Endodermal cell (in vitro differentiated cells): ENCODE data around the gene C12orf57. TPM values are rescaled to one million over a fixed set of nuclear protein-coding genes. Genes with fewer than 3 reads are reported as not detected.
A peak's percentile ranks its signal among the peaks of the same experiment; 100 is the strongest.

Experiments
- DNase-seq: peaks from one replicate; pipeline ENCODE4 v3.0.0-alpha.2; 2017
- H3K27ac ChIP-seq: 2 replicates; pipeline ENCODE4 v1.5.1; 2013; ENCODE audit warnings: mild to moderate bottlenecking, low read depth, low read length, moderate library complexity
- H3K27me3 ChIP-seq: 2 replicates; pipeline ENCODE4 v1.6.1; 2013; ENCODE audit warnings: mild to moderate bottlenecking, low read length, moderate library complexity; ENCODE audit not compliant: insufficient read depth, control insufficient read depth, poor library complexity, severe bottlenecking
- H3K36me3 ChIP-seq: 2 replicates; pipeline ENCODE4 v1.7.0; 2013; ENCODE audit warnings: mild to moderate bottlenecking, low read length, moderate library complexity; ENCODE audit not compliant: control insufficient read depth, insufficient read depth
- H3K4me1 ChIP-seq: one replicate; pipeline ENCODE4 v1.7.0; 2013; ENCODE audit warnings: low read length; ENCODE audit not compliant: control insufficient read depth, insufficient read depth
- H3K4me3 ChIP-seq: 2 replicates; pipeline ENCODE4 v1.5.1; 2013; ENCODE audit warnings: mild to moderate bottlenecking, low read length, moderate library complexity
- H3K9ac ChIP-seq: 2 replicates; pipeline ENCODE4 v1.6.1; 2013; ENCODE audit warnings: mild to moderate bottlenecking, low read length, moderate library complexity; ENCODE audit not compliant: poor library complexity, severe bottlenecking; ENCODE audit errors: extremely low read depth
- H3K9me3 ChIP-seq: 2 replicates; pipeline ENCODE4 v1.6.1; 2013; ENCODE audit warnings: mild to moderate bottlenecking, low read length, moderate library complexity; ENCODE audit not compliant: control insufficient read depth
- H3K27ac Mint-ChIP-seq: 2 replicates; pipeline ENCODE4 v1.8.0; 2020; ENCODE audit warnings: mixed read lengths
- H3K27me3 Mint-ChIP-seq: 2 replicates; pipeline ENCODE4 v1.8.0; 2021; ENCODE audit warnings: mild to moderate bottlenecking, mixed read lengths; ENCODE audit not compliant: insufficient read depth
- H3K36me3 Mint-ChIP-seq: 2 replicates; pipeline ENCODE4 v1.8.0; 2020; ENCODE audit warnings: low read depth, mixed read lengths
- H3K4me1 Mint-ChIP-seq: 2 replicates; pipeline ENCODE4 v1.8.0; 2020; ENCODE audit warnings: mixed read lengths
- H3K4me3 Mint-ChIP-seq: 2 replicates; pipeline ENCODE4 v1.8.0; 2020; ENCODE audit warnings: mild to moderate bottlenecking, moderate library complexity, mixed read lengths
- H3K9me3 Mint-ChIP-seq: 2 replicates; pipeline ENCODE4 v1.8.0; 2020; ENCODE audit warnings: mild to moderate bottlenecking, mixed read lengths
- WGBS, 2 experiments: methylation state at CpG; one replicate each; pipeline versions ENCODE4 v1.1.5 to v1.1.7; 2013; ENCODE audit warnings: missing lambda C conversion rate in 2 of 2, mixed read lengths in 1 of 2; ENCODE audit not compliant: insufficient coverage in 1 of 2, insufficient read length in 1 of 2; 5-methylcytosine and 5-hydroxymethylcytosine counted together
- long read RNA-seq, 4 experiments: library from polyadenylated mRNA in 2 of 4; library from RNA in 1 of 4; library from capped mRNA in 1 of 4; stranded (forward) in 3 of 4; unstranded in 1 of 4; transcript quantifications; one replicate each; pipeline ENCODE4 v2.0.0, GENCODE V29; 2020 to 2021; ENCODE audit warnings: inconsistent platforms in 1 of 4
- polyA plus RNA-seq, 2 experiments: library from polyadenylated mRNA; stranded (reverse); fragments of 50-300 nt; gene quantifications; one replicate each; pipeline ENCODE4 v1.2.3, GENCODE V29; 2013
- total RNA-seq, 2 donors: library from RNA; stranded (reverse); fragmentation: NEBNext Ultra II Directional in 1 of 2; extraction: Animal tissue kit (Norgen Biotek cat#: 25700) in 1 of 2; gene quantifications; 2 replicates in 1 of 2; 3 replicates in 1 of 2; pipeline ENCODE4 v1.2.1, GENCODE V29; 2021
- TF ChIP-seq, protein P1 (sequence below): fragments of 200-600 bp; sonication (generic); conservative IDR thresholded peaks from 2 replicates; pipeline ENCODE4 v1.5.0; 2021; ENCODE audit warnings: antibody characterized with exemption, mild to moderate bottlenecking

Gene C12orf57
- 100 to 1,000 TPM; 141 to 257 TPM for total RNA-seq
- polyA plus RNA-seq (2013, experiment 1 of 2) = 219 TPM
- 218 TPM for polyA plus RNA-seq (2013, experiment 2 of 2)
- long read RNA-seq, experiment 1, transcript C12orf57-201 (3 exons, 560 nt) = major isoform, 49 of 58 reads
- long read RNA-seq, experiment 1, transcript C12orf57-202 (3 exons, 662 nt) = minor isoform, 6 of 58 reads
- long read RNA-seq, experiment 1, partial matches to known transcripts = 3 of 58 reads
- long read RNA-seq, experiment 1, other reads (novel, unspliced or antisense) = 0 of 58 reads
- long read RNA-seq, experiment 2, transcript C12orf57-201 (3 exons, 560 nt) = major isoform, 26 of 29 reads
- long read RNA-seq, experiment 2, partial matches to known transcripts = 1 of 29 reads
- long read RNA-seq, experiment 2, other reads (novel, unspliced or antisense) = 0 of 29 reads
- long read RNA-seq, experiment 3, transcript C12orf57-201 (3 exons, 560 nt) = major isoform, 35 of 49 reads
- long read RNA-seq, experiment 3, partial matches to known transcripts = 0 of 49 reads
- long read RNA-seq, experiment 3, other reads (novel, unspliced or antisense) = 12 of 49 reads
- long read RNA-seq, experiment 4, partial matches to known transcripts = 1 of 5 reads
- long read RNA-seq, experiment 4, other reads (novel, unspliced or antisense) = 0 of 5 reads

- 2 to 3% methylated on average over 15 to 31 of the region's 31 CpGs for WGBS, 2 experiments
- Mint-ChIP-seq H3K27me3 (no peaks in the 10 kb centered on the region), H3K4me1 (peaks cover 40% of the 10 kb centered on the region), H3K9me3 (no peaks in the 10 kb centered on the region), H3K4me3 (peak within 1 kb of the TSS; percentile 84), H3K36me3 (peaks cover 34% of the 10 kb centered on the region), H3K27ac (peak within 1 kb of the TSS; percentile 100)
- TF ChIP-seq, protein P1, sequence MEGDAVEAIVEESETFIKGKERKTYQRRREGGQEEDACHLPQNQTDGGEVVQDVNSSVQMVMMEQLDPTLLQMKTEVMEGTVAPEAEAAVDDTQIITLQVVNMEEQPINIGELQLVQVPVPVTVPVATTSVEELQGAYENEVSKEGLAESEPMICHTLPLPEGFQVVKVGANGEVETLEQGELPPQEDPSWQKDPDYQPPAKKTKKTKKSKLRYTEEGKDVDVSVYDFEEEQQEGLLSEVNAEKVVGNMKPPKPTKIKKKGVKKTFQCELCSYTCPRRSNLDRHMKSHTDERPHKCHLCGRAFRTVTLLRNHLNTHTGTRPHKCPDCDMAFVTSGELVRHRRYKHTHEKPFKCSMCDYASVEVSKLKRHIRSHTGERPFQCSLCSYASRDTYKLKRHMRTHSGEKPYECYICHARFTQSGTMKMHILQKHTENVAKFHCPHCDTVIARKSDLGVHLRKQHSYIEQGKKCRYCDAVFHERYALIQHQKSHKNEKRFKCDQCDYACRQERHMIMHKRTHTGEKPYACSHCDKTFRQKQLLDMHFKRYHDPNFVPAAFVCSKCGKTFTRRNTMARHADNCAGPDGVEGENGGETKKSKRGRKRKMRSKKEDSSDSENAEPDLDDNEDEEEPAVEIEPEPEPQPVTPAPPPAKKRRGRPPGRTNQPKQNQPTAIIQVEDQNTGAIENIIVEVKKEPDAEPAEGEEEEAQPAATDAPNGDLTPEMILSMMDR = no peak
- H3K9me3 ChIP-seq = no peaks in the 10 kb centered on the region
- peak within 1 kb of the TSS; percentile 100 for H3K27ac ChIP-seq
- peaks cover 32% of the 10 kb centered on the region for H3K36me3 ChIP-seq
- peak within 1 kb of the TSS; percentile 89 for H3K4me3 ChIP-seq
- DNase-seq = peak; percentile 98
- peak within 1 kb of the TSS; percentile 89 for H3K9ac ChIP-seq
- peaks cover 7% of the 10 kb centered on the region for H3K4me1 ChIP-seq
- no peaks in the 10 kb centered on the region for H3K27me3 ChIP-seq
Measured at GRCh38 chr12:6943722-6944380, at the start of gene C12orf57, which contains the start of gene RNU7-1. Gene C12orf57 (plus strand): TSS chr12:6944022. CDS start chr12:6944122, 100 bp downstream. Gene RNU7-1 (plus strand): TSS chr12:6943816.

- DNase-seq = no peak
- TF ChIP-seq, protein P1 = no peak
- H3K27me3 Mint-ChIP-seq = peaks cover 6% of the 10 kb centered on the region
Measured at GRCh38 chr12:6894321-6894720, 49.5 kb upstream of the C12orf57 start.

DNA sequence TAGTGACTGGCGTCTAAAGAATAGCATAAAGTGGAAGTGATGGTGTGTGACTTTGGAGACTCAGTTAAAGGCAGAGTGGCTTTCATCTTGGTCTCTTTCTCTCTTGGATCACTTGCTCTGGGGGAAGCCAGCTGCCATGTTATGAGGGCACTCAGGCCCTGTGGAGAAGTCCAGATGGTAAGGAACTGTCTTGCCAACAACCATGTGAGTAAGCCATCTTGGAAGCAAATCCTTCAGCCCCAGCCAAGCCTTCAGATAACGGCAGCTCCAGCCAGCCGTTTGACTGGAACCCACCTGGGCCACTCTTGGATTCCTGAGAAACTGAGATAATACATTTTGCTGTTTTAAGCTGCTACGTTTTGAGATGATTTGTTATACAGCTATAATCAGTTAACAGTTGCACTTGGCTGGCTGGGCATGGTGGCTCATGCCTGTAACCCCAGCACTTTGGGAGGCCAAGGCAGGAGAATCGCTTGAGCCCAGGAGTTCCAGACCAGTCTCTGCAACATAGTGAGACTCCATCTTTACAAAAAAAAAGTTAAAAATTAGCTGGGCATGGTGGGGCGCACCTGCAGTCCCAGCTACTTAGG is 46.9 kb upstream of the C12orf57 start:
- Mint-ChIP-seq H3K36me3 (no peaks in the 10 kb centered on the region), H3K9me3 (no peaks in the 10 kb centered on the region), H3K27ac (no peak overlapping the region), H3K4me3 (no peak overlapping the region), H3K27me3 (peaks cover 6% of the 10 kb centered on the region), H3K4me1 (no peaks in the 10 kb centered on the region)
- Histone ChIP-seq H3K4me3 (no peak overlapping the region), H3K9ac (no peak overlapping the region), H3K4me1 (no peaks in the 10 kb centered on the region), H3K27me3 (no peaks in the 10 kb centered on the region), H3K36me3 (no peaks in the 10 kb centered on the region), H3K27ac (no peak overlapping the region), H3K9me3 (no peaks in the 10 kb centered on the region)
- 74 to 88% methylated on average over 4 to 6 of the region's 6 CpGs for WGBS, 2 experiments
- TF ChIP-seq, protein P1 = no peak
- DNase-seq = no peak

More at GRCh38 chr12:6894321-6894720, 49.5 kb upstream of the C12orf57 start:
- Mint-ChIP-seq H3K4me1 (peaks cover 13% of the 10 kb centered on the region), H3K27ac (no peak overlapping the region), H3K9me3 (peaks cover 10% of the 10 kb centered on the region), H3K36me3 (peaks cover 11% of the 10 kb centered on the region), H3K4me3 (no peak overlapping the region)
- 94 to 100% methylated on average over 1 to 3 of the region's 3 CpGs for WGBS, 2 experiments
- no peak overlapping the region for H3K27ac ChIP-seq
- H3K4me1 ChIP-seq = peaks cover 4% of the 10 kb centered on the region
- H3K4me3 ChIP-seq = no peak overlapping the region
- no peaks in the 10 kb centered on the region for H3K27me3 ChIP-seq
- no peak overlapping the region for H3K9ac ChIP-seq
- H3K36me3 ChIP-seq = no peaks in the 10 kb centered on the region
- H3K9me3 ChIP-seq = no peaks in the 10 kb centered on the region
